H1 (cell line): Measurements from ENCODE around the gene SGSH. TPM values are rescaled to one million over a fixed set of nuclear protein-coding genes. Genes with fewer than 3 reads are reported as not detected.

ENCODE experiments used
- CHD7 ChIP-seq: fragments of 300-600 bp; sonication (generic); IDR thresholded peaks from 2 replicates; pipeline ENCODE4 v1.7.1; 2012; ENCODE audit warnings: low read length, moderate library complexity, mild to moderate bottlenecking, inconsistent platforms; ENCODE audit not compliant: insufficient replicate concordance
- CTBP2 ChIP-seq: IDR thresholded peaks from 2 replicates; pipeline ENCODE4 v1.7.0; 2011; ENCODE audit warnings: borderline replicate concordance, mild to moderate bottlenecking, moderate library complexity, mixed read lengths, low read length; ENCODE audit not compliant: insufficient read depth, insufficient read length
- E2F6 ChIP-seq: IDR thresholded peaks from 2 replicates; pipeline ENCODE4 v1.6.1; 2012; ENCODE audit warnings: inconsistent platforms
- NRF1 ChIP-seq: IDR thresholded peaks from 2 replicates; pipeline ENCODE4 v1.6.1; 2011; ENCODE audit warnings: mild to moderate bottlenecking, low read depth, low read length, improper control_type of control experiment
- polyA plus RNA-seq, 7 experiments: library from polyadenylated mRNA; depleted of rRNA in 3 of 7; stranded (reverse) in 5 of 7; unstranded in 2 of 7; fragments of >200 nt in 5 of 7; fragments of 200-250 nt in 2 of 7; gene quantifications; 1 replicate in 5 of 7; 2 replicates in 1 of 7; 4 replicates in 1 of 7; pipeline versions ENCODE4 v1.2.1 to v1.2.3, GENCODE V29; 2011 to 2013; ENCODE audit warnings: missing spikeins in 2 of 7, mixed read lengths in 2 of 7
- total RNA-seq: library from RNA; stranded (reverse); fragmentation: NEBNext Ultra II Directional; extraction: Animal tissue kit (Norgen Biotek cat#: 25700); gene quantifications from 2 replicates; pipeline ENCODE4 v1.2.1, GENCODE V29; 2021

SGSH gene
- total and polyA plus RNA-seq, 2 of the 8 experiments (the other 6 are each of a cell fraction or from before 2014, with no cell fraction given), result 18.0 to 19.6 TPM

- TF ChIP-seq CTBP2, result no peak
- TF ChIP-seq CHD7, result no peak
- TF ChIP-seq NRF1, result no peak
- no peak for TF ChIP-seq E2F6
These were observed 23.5 kb downstream of the SGSH start (continued) for GRCh38 chr17:80196652-80197051.
